ENCODE data around the gene CPLX1. TPM values are rescaled to one million over a fixed set of nuclear protein-coding genes. Genes with fewer than 3 reads are reported as not detected.
"Not testable (repeated sequence)": the region's sequence is repeated elsewhere in the genome, so short reads cannot be mapped to it uniquely, and the experiment has no call there.

CPLX1 gene
- polyA plus RNA-seq, 3 donors, result not detected

- 96% methylated on average over 8 of the region's 9 CpGs for WGBS (ENCODE audit: insufficient coverage)
- Histone ChIP-seq H3K9me3 (replicated peaks in 1 of 2; ENCODE audit: control insufficient read depth in 1 of 2, insufficient read depth in 1 of 2, low read length in 2 of 2) (no peaks in the 10 kb centered on the region), H3K79me2 (ENCODE audit: insufficient read depth, low read length) (peaks cover 96% of the 10 kb centered on the region), H3K4me1 (ENCODE audit: control insufficient read depth in 1 of 2, insufficient read depth in 2 of 2, low read length in 2 of 2) (peaks cover 11 to 14% of the 10 kb centered on the region in 2 donors), H3K9ac (ENCODE audit: insufficient read depth, low read length, poor library complexity, severe bottlenecking) (no peak overlapping the region), H3K4me3 (replicated peaks in 1 of 3; ENCODE audit: low read depth in 2 of 3, low read length in 3 of 3) (no peak overlapping the region), H4K20me1 (ENCODE audit: insufficient read depth, low read length) (peaks cover 75% of the 10 kb centered on the region), H3K27ac (ENCODE audit: low read depth in 1 of 2, low read length in 2 of 2) (no peak overlapping the region), H3K27me3 (ENCODE audit: control insufficient read depth in 2 of 2, insufficient read depth in 2 of 2, low read length in 2 of 2) (no peaks in the 10 kb centered on the region), H3K36me3 (replicated peaks in 1 of 2; ENCODE audit: control insufficient read depth in 1 of 2, insufficient read depth in 2 of 2, low read length in 2 of 2) (peaks cover 33 to 70% of the 10 kb centered on the region in 2 donors), H2AFZ (ENCODE audit: insufficient read depth, low read depth, low read length, poor library complexity, severe bottlenecking) (no peak overlapping the region), H3K4me2 (replicated peaks; ENCODE audit: extremely low read depth, low read length, poor library complexity, severe bottlenecking) (no peak overlapping the region)
- peak overlapping the region in 4 of 7 donors; percentile 46 to 68 (median 52) for H3K27ac Mint-ChIP-seq
- peaks cover 21% of the 10 kb centered on the region for H3K4me1 Mint-ChIP-seq
- H3K27me3 Mint-ChIP-seq (ENCODE audit: low read depth in 3 of 3), result peaks cover 0 to 1% (median 0%) of the 10 kb centered on the region in 3 donors
- intact Hi-C loops (cut with micrococcal nuclease), result no loop called here
- DNase-seq, result no peak
- H3K4me3 Mint-ChIP-seq, result no peak overlapping the region
- TF ChIP-seq CTCF (IDR thresholded peaks at IDR 0.05), result no peak
- peaks cover 51 to 76% of the 10 kb centered on the region in 2 donors for H3K36me3 Mint-ChIP-seq
- H3K9me3 Mint-ChIP-seq, result peaks cover 0 to 8% (median 4%) of the 10 kb centered on the region in 7 donors
These were observed 49.0 kb downstream of the CPLX1 start for GRCh38 chr4:776743-777441.

- H2AFZ ChIP-seq (ENCODE audit: insufficient read depth, low read depth, low read length, poor library complexity, severe bottlenecking); H3K4me1 ChIP-seq (ENCODE audit: control insufficient read depth in 1 of 2, insufficient read depth in 2 of 2, low read length in 2 of 2); H3K9ac ChIP-seq (ENCODE audit: insufficient read depth, low read length, poor library complexity, severe bottlenecking); DNase-seq; H3K27ac ChIP-seq (ENCODE audit: low read depth in 1 of 2, low read length in 2 of 2); H3K27me3 ChIP-seq (ENCODE audit: control insufficient read depth in 2 of 2, insufficient read depth in 2 of 2, low read length in 2 of 2); H3K4me3 Mint-ChIP-seq; H3K4me2 ChIP-seq (replicated peaks; ENCODE audit: extremely low read depth, low read length, poor library complexity, severe bottlenecking); H3K9me3 Mint-ChIP-seq; H3K4me3 ChIP-seq (replicated peaks in 1 of 3; ENCODE audit: low read depth in 2 of 3, low read length in 3 of 3); intact Hi-C loops (cut with micrococcal nuclease); H3K27me3 Mint-ChIP-seq (ENCODE audit: low read depth in 3 of 3); H3K9me3 ChIP-seq (replicated peaks in 1 of 2; ENCODE audit: control insufficient read depth in 1 of 2, insufficient read depth in 1 of 2, low read length in 2 of 2): not testable (repeated sequence)
- peaks cover 41 to 82% of the 10 kb centered on the region in 2 donors for H3K36me3 ChIP-seq (replicated peaks in 1 of 2; ENCODE audit: control insufficient read depth in 1 of 2, insufficient read depth in 2 of 2, low read length in 2 of 2)
- Mint-ChIP-seq H3K27ac (peak overlapping the region in 2 of 7 donors; percentile 23 to 75), H3K4me1 (peaks cover 17% of the 10 kb centered on the region), H3K36me3 (peaks cover 52 to 89% of the 10 kb centered on the region in 2 donors)
- peaks cover 88% of the 10 kb centered on the region for H4K20me1 ChIP-seq (ENCODE audit: insufficient read depth, low read length)
- H3K79me2 ChIP-seq (ENCODE audit: insufficient read depth, low read length), result peaks cover 98% of the 10 kb centered on the region
- WGBS (ENCODE audit: insufficient coverage), result no CpG with 5 or more reads among the region's 2 CpGs
These were observed 50.4 kb downstream of the CPLX1 start for GRCh38 chr4:775485-775884.

GRCh38 chr4:774419-775092 is 51.4 kb downstream of the CPLX1 start:
- H3K27me3 Mint-ChIP-seq (ENCODE audit: low read depth in 3 of 3); intact Hi-C loops (cut with micrococcal nuclease): not testable (repeated sequence)
- peaks cover 52 to 89% of the 10 kb centered on the region in 2 donors for H3K36me3 Mint-ChIP-seq

More at GRCh38 chr4:774419-775092, 51.4 kb downstream of the CPLX1 start:
- H3K36me3 ChIP-seq (replicated peaks in 1 of 2; ENCODE audit: control insufficient read depth in 1 of 2, insufficient read depth in 2 of 2, low read length in 2 of 2), result peaks cover 46 to 89% of the 10 kb centered on the region in 2 donors
- not testable (repeated sequence) for H3K4me2 ChIP-seq (replicated peaks; ENCODE audit: extremely low read depth, low read length, poor library complexity, severe bottlenecking); H3K4me3 Mint-ChIP-seq; H3K4me1 Mint-ChIP-seq; H3K27me3 ChIP-seq (ENCODE audit: control insufficient read depth in 2 of 2, insufficient read depth in 2 of 2, low read length in 2 of 2); DNase-seq; H3K27ac ChIP-seq (ENCODE audit: low read depth in 1 of 2, low read length in 2 of 2); H3K9me3 ChIP-seq (replicated peaks in 1 of 2; ENCODE audit: control insufficient read depth in 1 of 2, insufficient read depth in 1 of 2, low read length in 2 of 2); H3K9me3 Mint-ChIP-seq; H3K9ac ChIP-seq (ENCODE audit: insufficient read depth, low read length, poor library complexity, severe bottlenecking); H3K4me3 ChIP-seq (replicated peaks in 1 of 3; ENCODE audit: low read depth in 2 of 3, low read length in 3 of 3); H2AFZ ChIP-seq (ENCODE audit: insufficient read depth, low read depth, low read length, poor library complexity, severe bottlenecking); H3K4me1 ChIP-seq (ENCODE audit: control insufficient read depth in 1 of 2, insufficient read depth in 2 of 2, low read length in 2 of 2)
- H3K27ac Mint-ChIP-seq, result peak overlapping the region in 3 of 7 donors; percentile 26 to 58 (median 50)
- H4K20me1 ChIP-seq (ENCODE audit: insufficient read depth, low read length), result peaks cover 95% of the 10 kb centered on the region
- peaks cover 98% of the 10 kb centered on the region for H3K79me2 ChIP-seq (ENCODE audit: insufficient read depth, low read length)
- WGBS (ENCODE audit: insufficient coverage), result 98% methylated on average over 18 of the region's 30 CpGs
